ENCODE results near the gene RNASEL.

- TF ChIP-seq, protein P1, sequence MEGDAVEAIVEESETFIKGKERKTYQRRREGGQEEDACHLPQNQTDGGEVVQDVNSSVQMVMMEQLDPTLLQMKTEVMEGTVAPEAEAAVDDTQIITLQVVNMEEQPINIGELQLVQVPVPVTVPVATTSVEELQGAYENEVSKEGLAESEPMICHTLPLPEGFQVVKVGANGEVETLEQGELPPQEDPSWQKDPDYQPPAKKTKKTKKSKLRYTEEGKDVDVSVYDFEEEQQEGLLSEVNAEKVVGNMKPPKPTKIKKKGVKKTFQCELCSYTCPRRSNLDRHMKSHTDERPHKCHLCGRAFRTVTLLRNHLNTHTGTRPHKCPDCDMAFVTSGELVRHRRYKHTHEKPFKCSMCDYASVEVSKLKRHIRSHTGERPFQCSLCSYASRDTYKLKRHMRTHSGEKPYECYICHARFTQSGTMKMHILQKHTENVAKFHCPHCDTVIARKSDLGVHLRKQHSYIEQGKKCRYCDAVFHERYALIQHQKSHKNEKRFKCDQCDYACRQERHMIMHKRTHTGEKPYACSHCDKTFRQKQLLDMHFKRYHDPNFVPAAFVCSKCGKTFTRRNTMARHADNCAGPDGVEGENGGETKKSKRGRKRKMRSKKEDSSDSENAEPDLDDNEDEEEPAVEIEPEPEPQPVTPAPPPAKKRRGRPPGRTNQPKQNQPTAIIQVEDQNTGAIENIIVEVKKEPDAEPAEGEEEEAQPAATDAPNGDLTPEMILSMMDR (IDR thresholded peaks at IDR 0.05) = no peak
- TF ChIP-seq USF2 (IDR thresholded peaks at IDR 0.05; ENCODE audit: borderline replicate concordance, low read depth, low read length) (no peak), EP300 (IDR thresholded peaks at IDR 0.05; ENCODE audit: borderline replicate concordance in 1 of 2, low read depth in 1 of 2, low read length in 1 of 2) (no peak), REST (IDR thresholded peaks at IDR 0.05; ENCODE audit: low read depth, low read length) (no peak), MAX (IDR thresholded peaks at IDR 0.05; ENCODE audit: low read depth) (no peak), CHD2 (IDR thresholded peaks at IDR 0.05; ENCODE audit: low read length, partially characterized antibody) (no peak)
Measured at GRCh38 chr1:182622901-182623528, 34.0 kb upstream of the RNASEL start.
